GM21360 (cell line): ENCODE measurements around the gene MBTPS2.
"Not testable (repeated sequence)": the region's sequence is repeated elsewhere in the genome, so short reads cannot be mapped to it uniquely, and the experiment has no call there.

Experiments used
- ATAC-seq: cut with Tn5 transposase; IDR thresholded peaks from one replicate; pipeline ENCODE4 v1.9.1; 2021; ENCODE audit warnings: mild to moderate bottlenecking, moderate library complexity; ENCODE audit not compliant: unreplicated experiment

Gene MBTPS2

DNA sequence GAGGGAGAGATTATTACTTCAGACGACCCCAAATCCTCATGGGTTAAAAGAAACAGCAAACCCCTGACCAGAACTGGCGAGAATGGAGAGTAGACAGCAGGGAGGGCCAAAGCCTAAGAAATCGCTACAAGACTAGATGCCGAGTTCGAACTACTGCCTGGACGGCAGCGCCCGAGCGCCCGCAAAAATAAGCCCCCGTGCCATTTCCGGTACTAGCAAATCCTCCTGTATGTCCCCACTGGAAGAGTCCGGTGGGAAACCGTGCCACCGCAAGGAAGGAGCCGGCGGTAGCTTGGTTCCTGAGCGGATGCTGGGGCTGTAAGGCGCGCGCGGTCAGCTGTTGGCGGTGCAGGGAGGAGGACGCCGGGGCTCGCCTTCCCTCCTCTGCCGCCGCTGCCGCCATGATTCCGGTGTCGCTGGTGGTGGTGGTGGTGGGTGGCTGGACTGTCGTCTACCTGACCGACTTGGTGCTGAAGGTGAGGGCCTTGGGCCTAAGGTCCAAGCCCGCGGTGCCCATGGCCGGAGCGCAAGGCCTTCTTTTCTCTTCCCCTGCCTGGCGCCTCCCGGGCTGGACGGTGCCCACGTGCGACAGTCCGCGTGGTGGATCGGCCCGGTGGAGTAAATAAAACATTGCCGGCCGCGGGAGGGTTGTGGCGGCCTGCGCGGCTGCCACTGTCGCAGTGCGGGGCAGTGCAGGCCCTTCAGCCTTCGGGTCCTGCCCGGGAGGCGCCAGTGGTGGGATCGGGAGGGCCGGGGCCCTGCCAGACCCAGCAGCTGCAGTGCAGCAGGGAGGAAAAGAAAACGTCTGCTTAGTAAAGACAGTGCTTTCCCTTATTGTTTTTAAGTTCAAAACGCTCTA is at the start of gene MBTPS2:
MBTPS2 (plus strand) TSS at position 284 of the 859 bp plus-strand sequence; CDS start at position 402, 118 bp downstream.
- peak; percentile 75 for ATAC-seq

GRCh38 chrX:21798677-21799219 is 40.7 kb upstream of the MBTPS2 start:
- no peak for ATAC-seq

GRCh38 chrX:21799767-21800166 is 39.6 kb upstream of the MBTPS2 start:
- ATAC-seq: no peak

- ATAC-seq: no peak
These were observed 39.1 kb upstream of the MBTPS2 start for GRCh38 chrX:21800344-21800770.

- ATAC-seq: no peak
These were observed 37.3 kb upstream of the MBTPS2 start for GRCh38 chrX:21802054-21802670.

DNA sequence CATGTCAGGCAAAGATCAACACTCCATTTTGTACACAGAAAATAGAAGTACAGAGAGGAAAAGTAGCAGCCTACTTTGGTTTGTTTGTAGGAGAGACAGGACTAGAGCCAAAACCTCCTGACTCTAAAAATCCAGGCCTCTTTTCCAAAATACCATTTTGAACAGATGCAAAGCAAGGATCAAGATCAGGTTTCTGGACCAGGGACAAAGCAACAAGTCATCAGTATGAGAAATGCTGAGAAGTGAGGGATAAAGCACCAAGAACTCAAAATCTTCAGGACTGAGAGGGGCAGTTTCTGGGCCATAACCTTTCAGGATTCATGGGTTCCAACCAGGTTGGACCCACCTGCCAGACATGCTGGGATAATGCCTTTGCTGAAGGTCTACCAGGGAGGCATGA is 36.6 kb upstream of the MBTPS2 start:
- no peak for ATAC-seq

GRCh38 chrX:21806691-21807090 is 32.7 kb upstream of the MBTPS2 start:
- ATAC-seq: no peak

DNA sequence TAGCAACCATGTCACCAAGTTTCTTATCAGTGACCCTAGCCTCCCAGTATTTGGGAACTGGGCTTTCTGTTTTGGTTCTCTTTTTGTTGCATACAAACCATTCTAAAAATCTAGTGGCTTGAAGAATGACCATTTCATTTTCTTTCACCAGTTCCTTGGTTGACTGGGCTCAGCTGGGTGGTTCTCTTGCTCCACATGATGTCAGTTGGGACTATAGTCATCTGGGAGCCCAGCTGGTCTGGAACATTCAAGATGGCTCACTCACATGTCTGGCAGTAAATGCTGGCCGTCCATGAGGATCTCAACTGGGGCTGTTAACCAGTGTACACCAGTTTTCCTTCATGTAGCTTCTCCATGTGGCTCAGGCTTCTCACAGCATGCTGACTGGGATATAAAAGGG is 27.6 kb upstream of the MBTPS2 start:
- ATAC-seq: no peak

DNA sequence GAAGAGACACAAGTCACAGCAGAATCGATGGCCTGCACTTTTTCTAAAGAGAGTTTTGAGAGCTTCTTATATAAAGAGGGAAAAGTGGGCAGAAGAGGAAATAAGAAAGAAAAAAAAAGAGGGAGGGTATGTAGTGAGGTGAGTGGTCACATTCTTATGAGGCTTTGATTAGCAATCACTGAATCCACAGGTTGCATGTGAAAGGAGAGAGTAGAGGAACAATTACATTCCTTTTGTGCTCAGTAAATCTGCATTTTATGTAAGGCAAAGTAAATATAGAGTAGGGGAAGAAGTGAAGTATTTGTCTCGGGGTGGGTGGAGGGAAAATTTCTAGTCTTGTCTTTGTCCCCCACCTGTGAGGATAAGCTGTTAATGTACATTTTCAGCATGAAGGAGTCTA is 26.8 kb upstream of the MBTPS2 start:
- ATAC-seq: no peak

GRCh38 chrX:21813612-21814368 is 25.6 kb upstream of the MBTPS2 start:
- no peak for ATAC-seq

DNA sequence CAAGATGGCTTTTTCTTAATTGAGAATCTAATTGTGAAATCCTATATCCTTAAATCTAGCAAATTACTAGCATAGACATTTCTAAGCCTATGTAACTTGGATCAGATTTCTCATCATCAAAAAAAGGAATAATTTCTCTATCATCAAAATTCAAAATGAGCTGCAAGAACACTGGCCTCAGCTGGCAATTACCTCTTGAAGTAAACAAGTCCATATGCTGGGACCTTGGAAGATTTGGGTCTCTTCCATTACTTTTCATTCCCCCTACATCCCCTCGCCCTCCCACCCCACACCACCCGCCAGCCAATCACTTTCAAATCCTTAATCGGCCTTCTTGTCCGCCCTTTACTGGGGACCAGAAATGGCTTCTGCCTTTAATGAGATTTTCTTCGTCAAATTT is 23.3 kb upstream of the MBTPS2 start:
- ATAC-seq: no peak

GRCh38 chrX:21820170-21820569 is 19.2 kb upstream of the MBTPS2 start:
- ATAC-seq: not testable (repeated sequence)

GRCh38 chrX:21821875-21822274 is 17.5 kb upstream of the MBTPS2 start:
- ATAC-seq: no peak

DNA sequence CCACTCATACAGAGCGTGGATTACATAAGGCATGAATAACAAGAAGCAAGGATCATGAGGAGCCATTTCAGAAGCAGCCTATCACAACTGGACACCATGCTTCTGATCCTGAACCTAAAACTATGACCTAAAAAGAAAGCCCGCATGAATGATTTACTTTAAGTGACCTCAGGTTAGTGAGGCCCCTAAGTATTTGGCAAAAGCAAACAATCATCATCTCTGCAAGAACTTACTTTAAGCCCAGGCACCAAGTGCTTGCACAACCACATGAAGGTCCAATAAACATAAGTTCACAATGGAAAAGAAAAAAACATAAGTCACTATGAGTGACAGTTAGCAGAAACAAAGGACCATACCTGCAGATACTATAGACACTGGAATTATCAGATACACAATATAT is 7.9 kb upstream of the MBTPS2 start:
- no peak for ATAC-seq

- no peak for ATAC-seq
These were observed 2.4 kb upstream of the MBTPS2 start for GRCh38 chrX:21837056-21837455.

- peak; percentile 26 for ATAC-seq
These were observed 482 bp upstream of the MBTPS2 start for GRCh38 chrX:21838937-21839333.

DNA sequence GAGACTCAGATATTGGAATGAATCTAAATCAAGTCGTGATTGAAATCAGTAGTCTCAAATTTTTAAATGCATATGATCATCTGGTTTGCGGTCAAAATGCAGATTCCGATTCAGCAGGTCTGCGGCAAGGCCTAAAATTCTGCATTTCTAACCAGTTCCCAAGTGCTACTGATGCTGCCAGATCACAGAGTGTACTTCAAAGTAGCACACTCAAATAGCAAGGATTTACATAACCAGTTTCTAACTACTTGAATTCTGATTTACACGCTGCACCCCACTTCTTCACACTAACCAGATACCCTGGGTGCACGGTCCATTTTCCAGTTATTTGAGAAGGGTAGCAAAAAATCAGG is 752 bp downstream of the MBTPS2 start:
- no peak for ATAC-seq

DNA sequence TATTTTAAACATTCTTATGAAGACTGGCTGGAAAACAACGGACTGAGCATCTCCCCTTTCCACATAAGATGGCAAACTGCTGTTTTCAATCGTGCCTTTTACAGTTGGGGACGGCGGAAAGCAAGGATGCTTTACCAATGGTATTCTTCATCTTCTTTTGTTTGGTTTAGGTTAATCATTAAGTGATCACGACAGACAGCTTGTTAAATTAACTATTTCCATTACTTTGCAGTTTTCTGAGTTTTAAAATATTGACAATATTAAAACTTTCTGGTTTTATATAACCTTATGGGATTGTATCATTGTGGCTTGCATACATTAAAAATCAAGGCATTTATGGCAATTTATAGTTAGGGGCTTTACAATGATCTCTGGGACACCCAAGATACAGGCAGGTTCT is 3.8 kb downstream of the MBTPS2 start:
- no peak for ATAC-seq

DNA sequence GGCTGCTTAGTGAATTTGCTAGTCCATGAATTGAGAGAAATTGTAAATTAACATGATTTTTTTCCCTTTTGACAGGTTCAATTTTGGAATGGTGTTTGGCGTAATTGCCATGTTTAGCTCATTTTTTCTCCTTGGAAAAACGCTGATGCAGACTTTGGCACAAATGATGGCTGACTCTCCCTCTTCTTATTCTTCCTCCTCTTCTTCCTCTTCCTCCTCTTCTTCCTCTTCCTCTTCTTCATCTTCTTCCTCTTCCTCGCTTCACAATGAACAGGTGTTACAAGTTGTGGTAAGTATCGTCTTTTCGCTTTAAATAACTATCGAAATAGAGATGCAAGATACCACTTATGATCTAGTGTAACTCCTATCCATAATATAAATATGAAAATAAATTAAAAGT is 5.7 kb downstream of the MBTPS2 start:
- ATAC-seq: no peak

GRCh38 chrX:21847342-21847741 is 7.9 kb downstream of the MBTPS2 start:
- ATAC-seq: no peak

- no peak for ATAC-seq
These were observed 14.2 kb downstream of the MBTPS2 start for GRCh38 chrX:21853578-21853977.
